ENCODE measurements around the gene WDFY4.

DNA sequence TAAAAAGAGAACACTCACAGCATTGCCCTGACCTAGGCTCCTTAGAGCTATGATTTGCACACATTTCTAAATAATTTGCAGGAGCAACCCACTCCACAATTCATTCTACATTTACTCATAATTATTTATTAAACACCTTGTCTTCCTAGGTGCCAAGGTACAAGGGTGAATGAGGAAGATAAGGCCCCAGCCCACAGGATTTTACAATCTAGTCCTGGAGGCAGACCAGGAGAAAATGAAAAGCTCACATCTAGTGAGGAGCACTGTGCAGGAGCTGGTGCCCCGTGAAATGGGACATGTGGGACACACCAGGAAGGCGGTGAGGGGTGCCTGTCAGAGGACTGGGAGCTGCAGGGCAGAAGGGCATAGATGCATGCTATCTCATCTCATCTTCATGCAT is 314.7 kb downstream of the WDFY4 start:
- TF ChIP-seq POLR2A (IDR thresholded peaks at IDR 0.05; ENCODE audit: low read depth, low read length) (no peak), POLR2AphosphoS5 (IDR thresholded peaks at IDR 0.05; ENCODE audit: low read depth, low read length) (no peak), TAF1 (IDR thresholded peaks at IDR 0.05; ENCODE audit: low read depth, low read length) (no peak), SPI1 (IDR thresholded peaks at IDR 0.05; ENCODE audit: low read depth, low read length) (no peak), PAX5 (IDR thresholded peaks at IDR 0.05; ENCODE audit: insufficient read depth, low read length, severe bottlenecking) (no peak), POU2F2 (IDR thresholded peaks at IDR 0.05; ENCODE audit: low read depth, low read length) (no peak)

Measured in GM12891 (cell line).